IMR-90 (cell line): ENCODE data around the gene HEXD. TPM values are rescaled to one million over a fixed set of nuclear protein-coding genes. Genes with fewer than 3 reads are reported as not detected.

Experiments used
- ATAC-seq: fragments of 200-7000 bp; cut with Tn5 transposase; 2 replicates; pipeline ENCODE4 v1.9.1; 2020; ENCODE audit warnings: low read depth, mild to moderate bottlenecking, moderate library complexity
- BruUV-seq: library from RNA; stranded (reverse); fragments of 400-500 nt; replicated peaks from 2 replicates; lab custom pipeline; 2021; lab: Mats Ljungman, UMichigan
- CTCF ChIA-PET: fragments of 300-600 bp; formaldehyde crosslinking; extraction: SDS; loops from one replicate; lab custom pipeline; 2021; ENCODE audit warnings: antibody characterized with exemption; lab: Yijun Ruan, JAX
- POLR2A ChIA-PET: fragments of 300-600 bp; sonication (Branson Sonifier 250); formaldehyde crosslinking; loops from one replicate; lab custom pipeline; 2022; ENCODE audit warnings: antibody characterized with exemption; ENCODE audit not compliant: unreplicated experiment; lab: Charles Lee
- DNase-seq: peaks from one replicate; pipeline ENCODE4 v3.0.0; 2013
- H2AFZ ChIP-seq: replicated peaks from 2 replicates; pipeline ENCODE3; 2013; ENCODE audit warnings: low read length, mild to moderate bottlenecking; ENCODE audit not compliant: poor library complexity
- H2AK5ac ChIP-seq: 2 replicates; pipeline ENCODE4 v1.6.1; 2013; ENCODE audit warnings: low read depth, low read length, inconsistent platforms
- H2AK9ac ChIP-seq: replicated peaks from 2 replicates; pipeline ENCODE3; 2013; ENCODE audit warnings: mild to moderate bottlenecking, low read depth, low read length, moderate library complexity; ENCODE audit not compliant: poor library complexity
- H2BK120ac ChIP-seq: 2 replicates; pipeline ENCODE4 v1.6.1; 2013; ENCODE audit warnings: low read depth, low read length, inconsistent platforms
- H2BK15ac ChIP-seq: 3 replicates; pipeline ENCODE4 v1.6.1; 2013; ENCODE audit warnings: low read depth, low read length, inconsistent platforms
- H2BK20ac ChIP-seq: 2 replicates; pipeline ENCODE4 v1.6.1; 2013; ENCODE audit warnings: low read depth, mild to moderate bottlenecking, inconsistent platforms, low read length, moderate library complexity
- H2BK5ac ChIP-seq: 2 replicates; pipeline ENCODE4 v1.6.1; 2013; ENCODE audit warnings: mild to moderate bottlenecking, low read depth, low read length, inconsistent platforms; ENCODE audit not compliant: poor library complexity, severe bottlenecking
- H3K14ac ChIP-seq: replicated peaks from 2 replicates; pipeline ENCODE4 v1.6.1; 2013; ENCODE audit warnings: low read depth, low read length, inconsistent platforms
- H3K18ac ChIP-seq: 2 replicates; pipeline ENCODE4 v1.6.1; 2013; ENCODE audit warnings: low read depth, low read length, control low read depth
- H3K23ac ChIP-seq: 2 replicates; pipeline ENCODE4 v1.6.1; 2013; ENCODE audit warnings: low read depth, low read length, inconsistent platforms
- H3K27ac ChIP-seq: 2 replicates; pipeline ENCODE4 v1.5.1; 2013; ENCODE audit warnings: mild to moderate bottlenecking, control low read depth, low read length; ENCODE audit not compliant: insufficient read depth
- H3K27me3 ChIP-seq: 2 replicates; pipeline ENCODE4 v1.6.1; 2013; ENCODE audit warnings: low read length; ENCODE audit not compliant: control insufficient read depth, insufficient read depth
- H3K36me3 ChIP-seq: 2 replicates; pipeline ENCODE4 v1.6.1; 2013; ENCODE audit warnings: low read length, mixed read lengths; ENCODE audit not compliant: control insufficient read depth, insufficient read depth
- H3K4ac ChIP-seq: 2 replicates; pipeline ENCODE4 v1.6.1; 2013; ENCODE audit warnings: low read depth, low read length, inconsistent platforms
- H3K4me1 ChIP-seq: 2 replicates; pipeline ENCODE4 v1.6.1; 2013; ENCODE audit warnings: low read length, mixed read lengths; ENCODE audit not compliant: control insufficient read depth, insufficient read depth
- H3K4me2 ChIP-seq: 2 replicates; pipeline ENCODE4 v1.6.1; 2013; ENCODE audit warnings: low read depth, mild to moderate bottlenecking, control low read depth, low read length, moderate library complexity
- H3K4me3 ChIP-seq: 2 replicates; pipeline ENCODE4 v1.5.1; 2013; ENCODE audit warnings: low read depth, mild to moderate bottlenecking, control low read depth, low read length, moderate library complexity; ENCODE audit not compliant: insufficient read depth
- H3K56ac ChIP-seq: 2 replicates; pipeline ENCODE4 v1.6.1; 2013; ENCODE audit warnings: low read length, inconsistent platforms; ENCODE audit not compliant: insufficient read depth; ENCODE audit errors: extremely low read depth
- H3K79me1 ChIP-seq, 2 experiments: 2 replicates each; pipeline ENCODE4 v1.6.1; 2013; ENCODE audit warnings: low read length in 2 of 2, inconsistent platforms in 1 of 2, low read depth in 1 of 2
- H3K9ac ChIP-seq: 2 replicates; pipeline ENCODE4 v1.6.1; 2013; ENCODE audit warnings: low read depth, low read length, control low read depth
- H3K9me1 ChIP-seq: 2 replicates; pipeline ENCODE4 v1.6.1; 2013; ENCODE audit warnings: low read length, inconsistent platforms; ENCODE audit not compliant: insufficient read depth
- H3K9me3 ChIP-seq: 2 replicates; pipeline ENCODE4 v1.6.1; 2013; ENCODE audit warnings: low read length; ENCODE audit not compliant: control insufficient read depth, insufficient read depth
- H4K20me1 ChIP-seq: 2 replicates; pipeline ENCODE4 v1.6.1; 2013; ENCODE audit warnings: low read length, inconsistent platforms; ENCODE audit not compliant: insufficient read depth
- H4K5ac ChIP-seq: 2 replicates; pipeline ENCODE4 v1.6.1; 2013; ENCODE audit warnings: mild to moderate bottlenecking, low read depth, low read length, control low read depth
- H4K8ac ChIP-seq, 2 experiments: 2 replicates each; pipeline ENCODE4 v1.6.1; 2013; ENCODE audit warnings: low read depth in 2 of 2, low read length in 2 of 2, control low read depth in 1 of 2, inconsistent platforms in 1 of 2
- H4K91ac ChIP-seq: 2 replicates; pipeline ENCODE4 v1.6.1; 2013; ENCODE audit warnings: low read depth, low read length, inconsistent platforms; ENCODE audit not compliant: insufficient read depth
- CEBPB ChIP-seq: IDR thresholded peaks from 2 replicates; pipeline ENCODE4 v1.6.1; 2012; ENCODE audit warnings: low read depth, low read length, improper control_type of control experiment
- CHD1 ChIP-seq: IDR thresholded peaks from 2 replicates; pipeline ENCODE4 v1.6.1; 2012; ENCODE audit warnings: low read depth, low read length, improper control_type of control experiment
- ELK1 ChIP-seq: fragments of 150-350 bp; IDR thresholded peaks from 2 replicates; pipeline ENCODE4 v1.6.1; 2016; ENCODE audit warnings: low read depth, mild to moderate bottlenecking, low read length, moderate library complexity, borderline replicate concordance
- MXI1 ChIP-seq: IDR thresholded peaks from 2 replicates; pipeline ENCODE4 v1.6.1; 2012; ENCODE audit warnings: low read depth, mild to moderate bottlenecking, low read length, moderate library complexity, borderline replicate concordance
- NFE2L2 ChIP-seq: fragments of 150-350 bp; IDR thresholded peaks from 2 replicates; pipeline ENCODE4 v1.6.1; 2016; ENCODE audit warnings: low read depth, mild to moderate bottlenecking, low read length
- POLR2A ChIP-seq: IDR thresholded peaks from 2 replicates; pipeline ENCODE4 v1.6.1; 2012; ENCODE audit warnings: mild to moderate bottlenecking, low read depth, low read length
- SMC3 ChIP-seq: fragments of 150-350 bp; IDR thresholded peaks from 2 replicates; pipeline ENCODE4 v1.6.1; 2016; ENCODE audit warnings: low read depth, mild to moderate bottlenecking, antibody characterized with exemption, low read length, moderate library complexity
- WGBS, 2 experiments: methylation state at CpG; one replicate each; pipeline versions ENCODE4 v1.1.5 to v1.1.7; 2013; ENCODE audit warnings: missing lambda C conversion rate in 2 of 2; ENCODE audit not compliant: insufficient read length in 1 of 2; ENCODE audit errors: extremely low coverage in 2 of 2; 5-methylcytosine and 5-hydroxymethylcytosine counted together
- dilution Hi-C: fragments of 300-500 bp; cut with HindIII; formaldehyde crosslinking; loops from one replicate; pipeline ENCODE4 v1.14.3; 2018; ENCODE audit warnings: low sequenced_read_pairs; ENCODE audit not compliant: unreplicated experiment
- in situ Hi-C: fragments of 300-500 bp; cut with MboI; formaldehyde crosslinking; loops from 3 replicates; pipeline ENCODE4 v1.14.3; 2019; ENCODE audit warnings: low sequenced_read_pairs, inconsistent platforms, mixed read lengths
- intact Hi-C: fragments of 100-400 bp; cut with micrococcal nuclease; formaldehyde crosslinking; loops from 2 replicates; pipeline ENCODE4 v1.10.0; 2022
- polyA plus RNA-seq, 3 experiments: library from polyadenylated mRNA; depleted of rRNA; stranded (reverse); fragments of >200 nt; gene quantifications; 2 replicates each; pipeline ENCODE4 v1.2.3, GENCODE V29; 2012; ENCODE audit warnings: low replicate concordance in 1 of 3
- total RNA-seq: library from RNA; depleted of rRNA; stranded (reverse); fragments of >200 nt; gene quantifications from 2 replicates; pipeline ENCODE4 v1.2.3, GENCODE V29; 2012

HEXD gene
- total and polyA plus RNA-seq, 2 of the 4 experiments (the other 2 are of a cell fraction): 3.8 to 9.5 TPM

DNA sequence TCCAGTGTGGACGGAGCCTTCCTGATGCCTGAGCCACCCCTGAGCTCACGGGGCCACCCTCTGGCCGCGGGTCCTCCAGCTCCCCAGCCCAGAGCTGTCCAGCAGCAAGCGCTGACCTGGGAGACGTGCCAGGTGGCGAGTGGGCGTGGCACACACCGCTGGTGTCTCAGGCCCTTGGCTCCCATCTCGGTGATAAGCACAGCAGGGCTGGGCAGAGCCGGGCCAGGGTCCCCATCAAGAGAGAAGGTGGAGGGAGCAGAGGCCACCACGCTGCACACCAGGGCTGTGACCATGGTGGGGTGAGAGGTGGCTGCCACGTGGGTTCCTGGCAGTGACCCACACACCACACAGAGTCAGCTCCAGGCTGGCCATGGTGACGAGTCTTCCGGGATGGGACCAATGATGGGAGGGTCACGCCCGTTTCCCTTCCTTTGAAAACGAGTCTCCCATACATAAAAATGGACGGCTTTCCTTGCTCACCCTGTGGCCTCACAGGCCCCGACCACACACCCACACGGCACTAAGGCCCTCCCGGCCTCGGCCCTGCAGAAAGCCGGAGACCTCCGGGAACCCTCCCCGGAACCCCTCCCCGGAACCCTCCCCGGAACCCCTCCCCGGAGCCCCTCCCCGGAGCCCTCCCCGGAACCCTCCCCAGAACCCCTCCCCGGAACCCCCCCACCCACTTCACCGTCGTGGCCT lies 29.8 kb upstream of the HEXD start:
- H4K5ac ChIP-seq: no peak overlapping the region
- H2AK9ac ChIP-seq: no peak overlapping the region
- H4K20me1 ChIP-seq: no peaks in the 10 kb centered on the region
- no peaks in the 10 kb centered on the region for H3K9me3 ChIP-seq
- no peak overlapping the region for H3K4me2 ChIP-seq
- 69% methylated on average over 6 of the region's 34 CpGs; no CpG with 5 or more reads in 1 of the 2 experiments for WGBS, 2 experiments
- H2BK5ac ChIP-seq: no peak overlapping the region
- H3K56ac ChIP-seq: no peak overlapping the region
- no peak overlapping the region for H3K9ac ChIP-seq
- H3K14ac ChIP-seq: no peak overlapping the region
- in situ Hi-C loops: no loop called here
- H4K91ac ChIP-seq: no peak overlapping the region
- H2BK20ac ChIP-seq: no peak overlapping the region
- H3K27ac ChIP-seq: no peak overlapping the region
- no TSS peak for BruUV-seq
- no peak overlapping the region for H3K18ac ChIP-seq
- peaks cover 31% of the 10 kb centered on the region for H3K27me3 ChIP-seq
- H4K8ac ChIP-seq: no peak overlapping the region
- H3K4me1 ChIP-seq: peaks cover 2% of the 10 kb centered on the region
- DNase-seq: no peak
- no peak overlapping the region for H2BK15ac ChIP-seq
- H3K9me1 ChIP-seq: no peaks in the 10 kb centered on the region
- dilution Hi-C loops: no loop called here
- no peak overlapping the region for H2AFZ ChIP-seq
- H2BK120ac ChIP-seq: no peak overlapping the region
- intact Hi-C loops: no loop called here
- H3K36me3 ChIP-seq: peaks cover 8% of the 10 kb centered on the region; the same call in 1 of the 2 replicates
- ATAC-seq: no peak
- H3K23ac ChIP-seq: no peak overlapping the region
- no peak overlapping the region for H3K4me3 ChIP-seq
- no peak for TF ChIP-seq CHD1
- TF ChIP-seq POLR2A: no peak
- TF ChIP-seq NFE2L2: no peak
- no peak for TF ChIP-seq MXI1
- TF ChIP-seq CEBPB: no peak
- no peak for TF ChIP-seq SMC3
- TF ChIP-seq ELK1: no peak
- CTCF ChIA-PET: no interaction called here
- POLR2A ChIA-PET: no interaction called here
- H3K79me1 ChIP-seq: no peaks in the 10 kb centered on the region
- no peak overlapping the region for H3K4ac ChIP-seq
- H2AK5ac ChIP-seq: no peak overlapping the region
